ENCODE data around the gene CSGALNACT2.

GRCh38 chr10:43111101-43111500 lies 27.1 kb upstream of the CSGALNACT2 start:
- TF ChIP-seq JUND (IDR thresholded peaks at IDR 0.05) (no peak), YY1 (IDR thresholded peaks at IDR 0.05) (no peak), CTCF (IDR thresholded peaks at IDR 0.05; ENCODE audit: low read depth, low read length, missing input control) (no peak), TAF1 (conservative IDR thresholded peaks at IDR 0.05) (no peak), SP1 (IDR thresholded peaks at IDR 0.05) (no peak), RAD21 (IDR thresholded peaks at IDR 0.05) (no peak), EGR1 (IDR thresholded peaks at IDR 0.05; ENCODE audit: low read depth in 2 of 2) (no peak), HNF4G (IDR thresholded peaks at IDR 0.05) (no peak)
- TF ChIP-seq, protein P1, sequence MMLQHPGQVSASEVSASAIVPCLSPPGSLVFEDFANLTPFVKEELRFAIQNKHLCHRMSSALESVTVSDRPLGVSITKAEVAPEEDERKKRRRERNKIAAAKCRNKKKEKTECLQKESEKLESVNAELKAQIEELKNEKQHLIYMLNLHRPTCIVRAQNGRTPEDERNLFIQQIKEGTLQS (IDR thresholded peaks at IDR 0.05), result no peak
- TF ChIP-seq, protein P2, sequence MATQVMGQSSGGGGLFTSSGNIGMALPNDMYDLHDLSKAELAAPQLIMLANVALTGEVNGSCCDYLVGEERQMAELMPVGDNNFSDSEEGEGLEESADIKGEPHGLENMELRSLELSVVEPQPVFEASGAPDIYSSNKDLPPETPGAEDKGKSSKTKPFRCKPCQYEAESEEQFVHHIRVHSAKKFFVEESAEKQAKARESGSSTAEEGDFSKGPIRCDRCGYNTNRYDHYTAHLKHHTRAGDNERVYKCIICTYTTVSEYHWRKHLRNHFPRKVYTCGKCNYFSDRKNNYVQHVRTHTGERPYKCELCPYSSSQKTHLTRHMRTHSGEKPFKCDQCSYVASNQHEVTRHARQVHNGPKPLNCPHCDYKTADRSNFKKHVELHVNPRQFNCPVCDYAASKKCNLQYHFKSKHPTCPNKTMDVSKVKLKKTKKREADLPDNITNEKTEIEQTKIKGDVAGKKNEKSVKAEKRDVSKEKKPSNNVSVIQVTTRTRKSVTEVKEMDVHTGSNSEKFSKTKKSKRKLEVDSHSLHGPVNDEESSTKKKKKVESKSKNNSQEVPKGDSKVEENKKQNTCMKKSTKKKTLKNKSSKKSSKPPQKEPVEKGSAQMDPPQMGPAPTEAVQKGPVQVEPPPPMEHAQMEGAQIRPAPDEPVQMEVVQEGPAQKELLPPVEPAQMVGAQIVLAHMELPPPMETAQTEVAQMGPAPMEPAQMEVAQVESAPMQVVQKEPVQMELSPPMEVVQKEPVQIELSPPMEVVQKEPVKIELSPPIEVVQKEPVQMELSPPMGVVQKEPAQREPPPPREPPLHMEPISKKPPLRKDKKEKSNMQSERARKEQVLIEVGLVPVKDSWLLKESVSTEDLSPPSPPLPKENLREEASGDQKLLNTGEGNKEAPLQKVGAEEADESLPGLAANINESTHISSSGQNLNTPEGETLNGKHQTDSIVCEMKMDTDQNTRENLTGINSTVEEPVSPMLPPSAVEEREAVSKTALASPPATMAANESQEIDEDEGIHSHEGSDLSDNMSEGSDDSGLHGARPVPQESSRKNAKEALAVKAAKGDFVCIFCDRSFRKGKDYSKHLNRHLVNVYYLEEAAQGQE (IDR thresholded peaks at IDR 0.05), result no peak
- TF ChIP-seq, protein P3, sequence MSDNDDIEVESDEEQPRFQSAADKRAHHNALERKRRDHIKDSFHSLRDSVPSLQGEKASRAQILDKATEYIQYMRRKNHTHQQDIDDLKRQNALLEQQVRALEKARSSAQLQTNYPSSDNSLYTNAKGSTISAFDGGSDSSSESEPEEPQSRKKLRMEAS (IDR thresholded peaks at IDR 0.05), result no peak
